ENCODE results near the gene CNKSR1.

GRCh38 chr1:26237230-26237966 lies 60.1 kb downstream of the CNKSR1 start:
- TF ChIP-seq CTCF (optimal IDR thresholded peaks at IDR 0.05 in 1 of 3, IDR thresholded peaks at IDR 0.05 in 1 of 3, conservative IDR thresholded peaks at IDR 0.05 in 1 of 3; ENCODE audit: extremely low read depth in 1 of 3, insufficient read depth in 2 of 3, low read length in 3 of 3) = no peak
- TF ChIP-seq EZH2 (IDR thresholded peaks at IDR 0.05; ENCODE audit: low read length) = no peak

Measured in keratinocyte (primary cell).